Measurements from ENCODE around the gene FUT7.

Gene FUT7

DNA sequence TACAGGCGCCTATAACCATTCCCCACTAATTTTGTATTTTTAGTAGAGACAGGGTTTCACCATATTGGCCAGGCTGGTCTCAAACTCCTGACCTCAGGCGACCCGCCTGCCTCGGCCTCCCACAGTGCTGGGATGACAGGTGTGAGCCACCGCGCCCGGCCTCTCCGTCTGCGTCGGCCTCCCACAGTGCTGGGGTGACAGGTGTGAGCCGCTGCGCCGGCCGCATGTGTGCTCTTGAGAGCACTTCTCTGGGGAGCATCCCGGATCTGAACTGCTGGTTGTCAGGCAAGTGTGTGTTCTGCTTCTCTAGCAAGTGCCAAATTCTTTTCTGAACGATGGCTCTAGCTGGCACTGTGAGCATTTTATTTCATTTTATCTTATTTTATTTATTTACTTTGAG lies 25.7 kb upstream of the FUT7 start:
- TF ChIP-seq, protein P1, sequence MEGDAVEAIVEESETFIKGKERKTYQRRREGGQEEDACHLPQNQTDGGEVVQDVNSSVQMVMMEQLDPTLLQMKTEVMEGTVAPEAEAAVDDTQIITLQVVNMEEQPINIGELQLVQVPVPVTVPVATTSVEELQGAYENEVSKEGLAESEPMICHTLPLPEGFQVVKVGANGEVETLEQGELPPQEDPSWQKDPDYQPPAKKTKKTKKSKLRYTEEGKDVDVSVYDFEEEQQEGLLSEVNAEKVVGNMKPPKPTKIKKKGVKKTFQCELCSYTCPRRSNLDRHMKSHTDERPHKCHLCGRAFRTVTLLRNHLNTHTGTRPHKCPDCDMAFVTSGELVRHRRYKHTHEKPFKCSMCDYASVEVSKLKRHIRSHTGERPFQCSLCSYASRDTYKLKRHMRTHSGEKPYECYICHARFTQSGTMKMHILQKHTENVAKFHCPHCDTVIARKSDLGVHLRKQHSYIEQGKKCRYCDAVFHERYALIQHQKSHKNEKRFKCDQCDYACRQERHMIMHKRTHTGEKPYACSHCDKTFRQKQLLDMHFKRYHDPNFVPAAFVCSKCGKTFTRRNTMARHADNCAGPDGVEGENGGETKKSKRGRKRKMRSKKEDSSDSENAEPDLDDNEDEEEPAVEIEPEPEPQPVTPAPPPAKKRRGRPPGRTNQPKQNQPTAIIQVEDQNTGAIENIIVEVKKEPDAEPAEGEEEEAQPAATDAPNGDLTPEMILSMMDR (IDR thresholded peaks at IDR 0.05), result no peak
- no peaks in the 10 kb centered on the region for H3K9me3 ChIP-seq
- H3K27me3 ChIP-seq, result peaks cover 46% of the 10 kb centered on the region
- H3K4me1 ChIP-seq (ENCODE audit: control insufficient read depth in 1 of 2, insufficient read depth in 1 of 2, low read depth in 1 of 2, low read length in 1 of 2), result peaks cover 32 to 39% of the 10 kb centered on the region in 2 experiments
- H3K36me3 ChIP-seq, result no peaks in the 10 kb centered on the region
- H3K27ac ChIP-seq, result no peak overlapping the region
- no peak overlapping the region for H3K4me3 ChIP-seq (ENCODE audit: low read depth in 1 of 2, low read length in 1 of 2)

DNA sequence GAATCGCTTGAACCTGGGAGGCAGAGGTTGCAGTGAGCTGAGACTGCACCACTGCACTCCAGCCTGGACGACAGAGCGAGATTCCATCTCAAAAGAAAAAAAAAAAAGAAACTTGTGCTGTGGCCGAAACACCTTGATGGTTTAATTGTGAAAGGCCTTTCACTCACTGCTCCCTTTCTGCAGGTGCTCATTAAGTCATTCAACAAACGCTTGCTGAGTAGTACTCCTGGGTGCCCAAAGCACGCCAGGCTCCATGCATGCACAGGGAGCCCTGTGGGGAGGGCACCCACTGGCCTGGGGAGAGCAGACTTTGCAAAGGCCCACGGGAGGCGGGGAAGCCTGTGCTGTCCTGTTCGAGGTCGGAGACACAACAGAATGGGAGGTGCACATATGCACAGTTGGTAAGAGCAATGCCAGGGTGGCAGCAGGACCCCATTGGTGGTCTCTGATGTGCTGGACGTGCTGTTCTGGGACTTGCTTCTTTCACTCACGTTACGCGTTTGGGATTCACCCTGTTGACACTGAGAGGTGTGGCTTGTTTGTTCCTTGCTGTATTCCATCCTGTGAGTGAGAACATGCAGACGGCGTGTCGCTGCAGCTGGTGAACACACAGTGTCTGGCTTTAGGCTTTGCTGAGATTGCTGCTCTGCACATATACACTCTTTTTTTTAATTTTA lies 25.0 kb upstream of the FUT7 start:
- Histone ChIP-seq H3K27me3 (peaks cover 48% of the 10 kb centered on the region), H3K9me3 (no peaks in the 10 kb centered on the region), H3K4me3 (ENCODE audit: low read depth in 1 of 2, low read length in 1 of 2) (no peak overlapping the region), H3K36me3 (no peaks in the 10 kb centered on the region), H3K27ac (no peak overlapping the region), H3K4me1 (ENCODE audit: control insufficient read depth in 1 of 2, insufficient read depth in 1 of 2, low read depth in 1 of 2, low read length in 1 of 2) (peaks cover 35 to 45% of the 10 kb centered on the region in 2 experiments)
- TF ChIP-seq, protein P1 (IDR thresholded peaks at IDR 0.05), result no peak

DNA sequence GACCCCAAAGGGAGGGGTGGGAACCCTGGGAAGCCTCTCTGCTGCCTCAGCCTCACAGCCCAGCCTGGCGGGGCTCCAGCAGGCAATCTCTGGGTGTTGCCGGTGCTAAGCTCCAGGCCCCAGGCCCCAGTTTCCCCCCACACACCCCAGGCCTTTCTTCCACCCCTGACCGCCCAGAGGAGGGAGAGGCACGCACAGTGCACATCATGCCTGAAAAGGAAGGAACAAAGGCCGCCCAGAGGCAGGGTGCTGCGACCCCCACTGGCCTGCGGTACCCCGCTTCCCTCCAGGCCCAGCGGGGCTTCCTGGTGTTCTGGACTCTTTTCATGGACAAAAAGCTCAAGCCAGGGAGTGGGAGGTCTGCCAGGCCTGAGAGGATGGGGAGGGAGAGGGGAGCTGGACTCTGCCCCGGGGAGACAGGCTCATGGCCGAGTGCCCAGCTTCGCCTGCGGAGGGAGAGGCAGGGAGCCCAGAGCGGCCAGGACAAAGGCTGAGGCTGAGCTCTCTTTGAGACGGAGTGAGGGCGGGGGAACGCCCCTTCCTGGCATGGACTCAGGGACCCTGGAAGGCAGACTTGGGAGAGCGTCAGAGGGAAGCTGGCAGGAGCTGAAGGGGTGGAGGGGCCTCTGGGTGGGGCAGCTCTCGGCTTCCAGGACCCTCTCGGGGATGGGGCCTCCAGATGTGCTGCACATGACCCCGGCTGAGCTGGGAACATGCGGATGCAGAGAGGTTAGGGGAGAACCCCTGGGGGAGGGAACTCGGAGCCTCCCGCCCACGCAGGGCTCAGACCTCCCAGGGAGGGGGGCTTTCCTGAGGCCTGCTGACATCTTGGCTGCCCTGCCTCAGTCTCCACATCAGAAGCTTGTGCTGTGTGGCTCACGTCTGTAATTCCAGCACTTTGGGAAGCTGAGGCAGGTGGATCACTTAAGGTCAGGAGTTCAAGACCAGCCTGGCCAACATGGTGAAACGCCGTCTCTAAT lies 23.8 kb upstream of the FUT7 start:
- TF ChIP-seq, protein P1 (IDR thresholded peaks at IDR 0.05), result no peak
- Histone ChIP-seq H3K36me3 (no peaks in the 10 kb centered on the region), H3K27me3 (peaks cover 57% of the 10 kb centered on the region)

DNA sequence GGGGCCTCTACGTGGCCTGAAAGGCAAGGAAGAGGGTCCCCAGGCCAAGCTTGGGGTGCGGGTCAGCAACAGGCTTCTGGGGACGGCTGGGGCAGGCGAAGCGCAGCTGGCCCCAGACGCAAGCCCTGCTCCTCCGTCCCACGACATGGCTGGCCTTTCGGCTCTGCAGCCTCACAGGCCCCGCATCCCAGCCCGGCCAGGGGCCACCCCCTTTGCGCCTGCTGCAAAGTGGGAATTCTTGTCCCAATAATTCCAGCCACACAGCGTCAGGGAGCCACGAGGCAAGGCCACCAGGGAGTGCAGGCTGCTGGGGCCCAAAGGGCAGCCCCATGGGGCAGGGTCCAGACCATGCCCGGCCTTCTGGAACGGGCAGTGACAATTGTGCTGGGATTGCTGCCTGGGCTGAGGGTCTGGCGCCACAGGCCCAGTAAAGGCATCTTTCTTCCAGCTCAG lies 23.1 kb upstream of the FUT7 start:
- peaks cover 64% of the 10 kb centered on the region for H3K27me3 ChIP-seq
- TF ChIP-seq, protein P1 (IDR thresholded peaks at IDR 0.05), result no peak
- no peak overlapping the region for H3K27ac ChIP-seq
- H3K9me3 ChIP-seq, result no peaks in the 10 kb centered on the region
- H3K36me3 ChIP-seq, result no peaks in the 10 kb centered on the region
- peaks cover 35 to 45% of the 10 kb centered on the region in 2 experiments for H3K4me1 ChIP-seq (ENCODE audit: control insufficient read depth in 1 of 2, insufficient read depth in 1 of 2, low read depth in 1 of 2, low read length in 1 of 2)
- no peak overlapping the region for H3K4me3 ChIP-seq (ENCODE audit: low read depth in 1 of 2, low read length in 1 of 2)

More for the DNA sequence above, 23.8 kb upstream of the FUT7 start:
- Histone ChIP-seq H3K4me3 (ENCODE audit: low read depth in 1 of 2, low read length in 1 of 2) (no peak overlapping the region), H3K9me3 (no peaks in the 10 kb centered on the region), H3K4me1 (ENCODE audit: control insufficient read depth in 1 of 2, insufficient read depth in 1 of 2, low read depth in 1 of 2, low read length in 1 of 2) (peaks cover 35 to 45% of the 10 kb centered on the region in 2 experiments), H3K27ac (no peak overlapping the region)

DNA sequence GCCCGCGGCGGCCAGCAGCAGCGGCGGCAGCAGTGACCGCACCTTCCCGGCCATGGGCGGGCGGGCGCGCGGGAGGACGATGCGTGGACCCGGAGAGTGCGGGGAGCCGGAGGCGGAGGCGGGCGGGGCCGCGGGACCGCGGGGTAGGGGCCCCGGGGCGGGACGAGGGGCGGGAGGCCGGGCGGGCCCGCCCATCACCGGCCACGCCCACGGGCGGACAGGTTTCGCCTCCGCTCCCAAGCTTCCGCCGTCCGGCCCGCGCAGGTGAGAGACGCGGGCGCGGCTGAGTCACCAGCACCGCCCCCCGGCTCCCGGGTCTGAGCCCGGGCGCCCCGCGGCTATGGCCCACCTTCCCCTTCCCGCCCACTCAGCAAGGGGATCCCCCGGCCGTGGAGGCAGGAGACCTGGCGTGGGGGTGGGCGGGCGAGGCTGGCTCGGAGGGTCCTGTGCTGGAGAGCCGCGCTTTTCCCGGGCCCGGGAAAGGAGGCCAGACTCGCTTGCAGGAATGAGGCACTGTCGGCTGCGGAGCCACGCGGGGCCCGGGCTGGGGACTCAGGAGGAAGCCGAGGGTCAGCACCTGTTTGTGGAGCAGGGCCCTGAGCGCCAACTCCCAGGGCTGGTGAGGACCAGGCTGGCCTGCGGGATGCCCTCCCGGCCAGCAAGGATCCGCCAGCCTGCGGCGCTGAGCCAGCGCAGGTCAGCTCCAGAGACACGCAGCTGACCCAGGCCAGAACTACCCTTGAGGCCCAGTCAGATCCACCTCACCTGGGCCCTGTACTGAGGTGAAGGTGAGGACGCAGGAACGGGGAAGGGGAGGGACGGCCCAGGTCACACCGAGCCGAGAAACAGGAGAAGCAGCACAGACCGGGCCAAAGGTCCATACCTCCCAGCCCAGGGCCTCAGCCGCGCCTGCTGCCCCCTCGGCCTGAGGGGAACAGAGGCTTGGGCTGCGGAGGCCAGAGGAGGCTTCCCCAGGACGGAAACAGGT lies 22.4 kb upstream of the FUT7 start, which contains the start of gene ENTPD2:
Gene ENTPD2, minus strand, starts transcription at position 118 of the 988 bp plus-strand sequence. Its CDS starts 64 bp downstream, at position 54.
- TF ChIP-seq, protein P1 (IDR thresholded peaks at IDR 0.05), result no peak
- peak within 1 kb of the TSS; percentile 48 to 59 for H3K4me3 ChIP-seq (ENCODE audit: low read depth in 1 of 2, low read length in 1 of 2)
- no peak within 1 kb of the TSS for H3K27ac ChIP-seq
- H3K27me3 ChIP-seq, result peaks cover 72% of the 10 kb centered on the region
- peaks cover 33 to 42% of the 10 kb centered on the region in 2 experiments for H3K4me1 ChIP-seq (ENCODE audit: control insufficient read depth in 1 of 2, insufficient read depth in 1 of 2, low read depth in 1 of 2, low read length in 1 of 2)
- H3K36me3 ChIP-seq, result no peaks in the 10 kb centered on the region
- H3K9me3 ChIP-seq, result no peaks in the 10 kb centered on the region
